Measurements from ENCODE around the gene TMEM108.

The TMEM108 gene

GRCh38 chr3:133115176-133115575 is 77.0 kb downstream of the TMEM108 start:
- no peak for FAIRE-seq

GRCh38 chr3:133117342-133117741 is 79.2 kb downstream of the TMEM108 start:
- no peak for FAIRE-seq
- no peak for DNase-seq (ENCODE audit: low spot score)

More at GRCh38 chr3:133115176-133115575, 77.0 kb downstream of the TMEM108 start:
- DNase-seq (ENCODE audit: low spot score), result no peak

GRCh38 chr3:133119176-133119575 is 81.0 kb downstream of the TMEM108 start:
- DNase-seq (ENCODE audit: low spot score) (no peak), FAIRE-seq (no peak)

GRCh38 chr3:133121450-133121849 is 83.3 kb downstream of the TMEM108 start:
- DNase-seq (ENCODE audit: low spot score) (no peak), FAIRE-seq (no peak)

- DNase-seq (ENCODE audit: low spot score) (no peak), FAIRE-seq (no peak)
Observed at GRCh38 chr3:133123636-133124035, 85.4 kb downstream of the TMEM108 start.

GRCh38 chr3:133124511-133124910 is 86.3 kb downstream of the TMEM108 start:
- no peak for DNase-seq (ENCODE audit: low spot score)
- no peak for FAIRE-seq

- no peak for FAIRE-seq
- DNase-seq (ENCODE audit: low spot score), result no peak
Observed at GRCh38 chr3:133125171-133125570, 87.0 kb downstream of the TMEM108 start.

GRCh38 chr3:133125802-133126201 is 87.6 kb downstream of the TMEM108 start:
- FAIRE-seq, result no peak
- DNase-seq (ENCODE audit: low spot score), result no peak

- FAIRE-seq (no peak), DNase-seq (ENCODE audit: low spot score) (no peak)
Observed at GRCh38 chr3:133127381-133127780, 89.2 kb downstream of the TMEM108 start.

GRCh38 chr3:133130168-133130567 is 92.0 kb downstream of the TMEM108 start:
- no peak for FAIRE-seq

GRCh38 chr3:133135306-133135705 is 97.1 kb downstream of the TMEM108 start:
- FAIRE-seq, result no peak
- DNase-seq (ENCODE audit: low spot score), result no peak

More at GRCh38 chr3:133130168-133130567, 92.0 kb downstream of the TMEM108 start:
- DNase-seq (ENCODE audit: low spot score), result no peak

- no peak for DNase-seq (ENCODE audit: low spot score)
- FAIRE-seq, result no peak
Observed at GRCh38 chr3:133136114-133137041, 98.2 kb downstream of the TMEM108 start.

- no peak for FAIRE-seq
- DNase-seq (ENCODE audit: low spot score), result no peak
Observed at GRCh38 chr3:133137042-133137996, 99.1 kb downstream of the TMEM108 start.

GRCh38 chr3:133138017-133138416 is 99.8 kb downstream of the TMEM108 start:
- FAIRE-seq (no peak), DNase-seq (ENCODE audit: low spot score) (no peak)

- FAIRE-seq (no peak), DNase-seq (ENCODE audit: low spot score) (no peak)
Observed at GRCh38 chr3:133152056-133152455, 113.9 kb downstream of the TMEM108 start.

GRCh38 chr3:133152681-133153220 is 114.6 kb downstream of the TMEM108 start:
- DNase-seq (ENCODE audit: low spot score), result no peak
- FAIRE-seq, result no peak

GRCh38 chr3:133153382-133153781 is 115.2 kb downstream of the TMEM108 start:
- no peak for FAIRE-seq
- no peak for DNase-seq (ENCODE audit: low spot score)

GRCh38 chr3:133157716-133158115 is 119.5 kb downstream of the TMEM108 start:
- DNase-seq (ENCODE audit: low spot score) (no peak), FAIRE-seq (no peak)

- DNase-seq (ENCODE audit: low spot score) (no peak), FAIRE-seq (no peak)
Observed at GRCh38 chr3:133158686-133159085, 120.5 kb downstream of the TMEM108 start.

GRCh38 chr3:133159498-133160475 is 121.6 kb downstream of the TMEM108 start:
- DNase-seq (ENCODE audit: low spot score) (no peak), FAIRE-seq (no peak)

All from RCC 7860 (cell line).